Measurements from ENCODE around the gene TMED8.
"Not testable (repeated sequence)": the region's sequence is repeated elsewhere in the genome, so short reads cannot be mapped to it uniquely, and the experiment has no call there.

The TMED8 gene

DNA sequence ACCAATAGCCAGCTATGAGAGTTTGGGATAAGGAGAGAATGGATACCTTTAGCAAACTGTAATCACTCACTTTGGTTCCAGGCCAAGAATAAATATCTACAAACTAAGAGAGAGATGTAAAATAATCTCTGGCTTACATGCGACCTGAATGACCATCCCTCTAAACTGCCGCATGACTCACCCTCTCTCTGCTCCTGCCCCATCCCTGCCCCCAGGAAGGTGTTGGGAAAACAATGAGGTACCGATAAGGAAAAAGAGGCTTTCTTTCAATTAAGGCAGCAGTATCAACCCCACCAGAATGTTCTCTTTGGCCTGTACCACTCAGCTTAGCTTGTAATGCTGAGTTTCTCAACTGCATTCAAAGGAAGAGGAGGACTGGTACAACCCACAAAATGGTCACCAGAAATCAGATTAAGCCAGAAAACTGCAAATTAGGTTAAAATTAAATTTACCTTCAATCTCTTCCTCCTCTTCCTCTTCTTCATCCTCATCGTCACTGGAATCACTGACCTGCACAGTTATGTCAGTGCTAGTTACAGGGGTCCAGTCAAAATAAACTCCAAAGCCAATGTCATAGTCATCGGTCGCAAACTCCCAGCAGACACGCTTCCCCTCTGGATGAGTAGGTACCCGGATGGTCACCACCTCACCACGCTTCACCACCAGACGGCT is 34.0 kb downstream of the TMED8 start:
- no peak overlapping the region for H3K27ac ChIP-seq
- no peak for TF ChIP-seq ZFX (IDR thresholded peaks at IDR 0.05)
- TF ChIP-seq, protein P1, sequence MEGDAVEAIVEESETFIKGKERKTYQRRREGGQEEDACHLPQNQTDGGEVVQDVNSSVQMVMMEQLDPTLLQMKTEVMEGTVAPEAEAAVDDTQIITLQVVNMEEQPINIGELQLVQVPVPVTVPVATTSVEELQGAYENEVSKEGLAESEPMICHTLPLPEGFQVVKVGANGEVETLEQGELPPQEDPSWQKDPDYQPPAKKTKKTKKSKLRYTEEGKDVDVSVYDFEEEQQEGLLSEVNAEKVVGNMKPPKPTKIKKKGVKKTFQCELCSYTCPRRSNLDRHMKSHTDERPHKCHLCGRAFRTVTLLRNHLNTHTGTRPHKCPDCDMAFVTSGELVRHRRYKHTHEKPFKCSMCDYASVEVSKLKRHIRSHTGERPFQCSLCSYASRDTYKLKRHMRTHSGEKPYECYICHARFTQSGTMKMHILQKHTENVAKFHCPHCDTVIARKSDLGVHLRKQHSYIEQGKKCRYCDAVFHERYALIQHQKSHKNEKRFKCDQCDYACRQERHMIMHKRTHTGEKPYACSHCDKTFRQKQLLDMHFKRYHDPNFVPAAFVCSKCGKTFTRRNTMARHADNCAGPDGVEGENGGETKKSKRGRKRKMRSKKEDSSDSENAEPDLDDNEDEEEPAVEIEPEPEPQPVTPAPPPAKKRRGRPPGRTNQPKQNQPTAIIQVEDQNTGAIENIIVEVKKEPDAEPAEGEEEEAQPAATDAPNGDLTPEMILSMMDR (conservative IDR thresholded peaks at IDR 0.05), result no peak

DNA sequence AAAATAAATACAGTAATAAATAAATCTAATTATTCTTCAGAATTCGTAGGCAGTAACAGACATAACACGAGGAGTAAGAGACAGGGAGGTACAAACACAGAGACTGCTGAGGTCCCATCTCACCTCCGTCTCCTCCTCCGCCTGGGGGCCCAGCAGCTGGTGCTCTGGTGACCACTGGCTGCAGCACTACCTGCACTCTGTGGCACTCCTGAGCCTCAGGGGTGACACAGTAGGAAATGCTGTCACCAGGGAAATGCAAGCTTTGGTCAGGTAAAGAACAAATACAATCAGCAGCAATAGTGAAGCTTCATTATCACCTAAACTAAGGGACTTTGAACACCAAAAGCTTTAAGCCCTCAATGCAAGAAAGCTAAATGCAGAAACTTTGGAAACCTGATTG is 36.5 kb downstream of the TMED8 start:
- TF ChIP-seq, protein P1 (conservative IDR thresholded peaks at IDR 0.05), result no peak
- TF ChIP-seq ZFX (IDR thresholded peaks at IDR 0.05), result no peak
- no peak overlapping the region for H3K27ac ChIP-seq

DNA sequence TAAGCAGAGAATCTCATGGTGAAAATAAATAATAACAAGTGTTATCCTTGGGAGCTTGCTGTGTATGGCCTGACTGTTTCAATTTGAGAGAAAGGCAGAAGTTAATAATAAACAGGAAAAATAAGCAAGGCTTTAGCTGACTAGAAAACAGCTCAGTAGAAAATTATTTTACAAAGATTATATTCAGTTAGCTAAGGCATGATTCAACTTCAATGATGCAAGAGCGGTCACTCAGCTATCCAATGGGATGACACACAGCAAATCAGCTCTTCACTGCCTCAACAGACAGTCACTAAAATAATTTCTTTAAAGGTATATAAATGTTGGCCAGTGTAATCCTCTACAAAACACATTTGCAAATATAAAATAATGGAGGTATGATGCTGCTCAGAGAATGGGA is 37.5 kb downstream of the TMED8 start:
- H3K27ac ChIP-seq, result no peak overlapping the region
- TF ChIP-seq ZFX (IDR thresholded peaks at IDR 0.05), result no peak
- TF ChIP-seq, protein P1 (conservative IDR thresholded peaks at IDR 0.05), result no peak

DNA sequence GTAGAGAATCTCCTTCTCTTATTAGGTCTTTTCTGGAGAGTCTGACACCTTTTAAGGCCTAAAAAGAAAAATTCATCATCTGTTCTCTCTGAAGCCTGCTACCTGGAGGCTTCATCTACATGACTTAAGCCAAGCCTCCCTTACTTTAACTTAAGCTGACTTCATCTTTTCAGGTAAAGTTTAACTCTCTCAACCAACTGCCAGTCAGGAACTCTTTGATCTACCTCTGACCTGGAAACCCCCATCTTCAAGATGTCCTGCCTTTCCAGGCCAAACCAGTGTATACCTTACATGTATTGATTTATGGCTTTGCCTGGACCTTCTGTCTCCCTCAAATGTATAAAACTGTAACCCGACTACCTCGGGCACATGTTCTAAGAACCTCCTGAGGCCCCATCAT is 38.6 kb downstream of the TMED8 start:
- H3K27ac ChIP-seq, result no peak overlapping the region
- TF ChIP-seq, protein P1 (conservative IDR thresholded peaks at IDR 0.05), result no peak
- no peak for TF ChIP-seq ZFX (IDR thresholded peaks at IDR 0.05)

DNA sequence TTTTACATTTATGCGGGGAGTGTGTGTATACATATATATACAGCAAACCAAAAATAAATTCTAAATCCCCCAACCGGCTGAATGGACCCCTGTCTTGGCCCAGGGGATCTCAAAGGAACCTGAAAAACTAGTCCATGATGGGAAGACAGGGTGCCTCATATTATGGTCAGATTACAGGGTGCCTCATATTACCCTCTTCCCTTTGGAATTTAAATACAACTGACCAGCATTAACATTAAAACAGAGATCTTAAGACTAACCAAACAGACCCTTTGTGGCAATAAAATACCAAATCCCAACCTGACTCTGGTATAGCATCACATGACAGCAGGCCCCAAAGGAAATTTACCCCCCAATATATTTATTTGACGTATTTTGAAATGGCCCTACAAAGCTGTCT is 39.0 kb downstream of the TMED8 start:
- TF ChIP-seq ZFX (IDR thresholded peaks at IDR 0.05), result no peak
- TF ChIP-seq, protein P1 (conservative IDR thresholded peaks at IDR 0.05), result no peak
- no peak overlapping the region for H3K27ac ChIP-seq

DNA sequence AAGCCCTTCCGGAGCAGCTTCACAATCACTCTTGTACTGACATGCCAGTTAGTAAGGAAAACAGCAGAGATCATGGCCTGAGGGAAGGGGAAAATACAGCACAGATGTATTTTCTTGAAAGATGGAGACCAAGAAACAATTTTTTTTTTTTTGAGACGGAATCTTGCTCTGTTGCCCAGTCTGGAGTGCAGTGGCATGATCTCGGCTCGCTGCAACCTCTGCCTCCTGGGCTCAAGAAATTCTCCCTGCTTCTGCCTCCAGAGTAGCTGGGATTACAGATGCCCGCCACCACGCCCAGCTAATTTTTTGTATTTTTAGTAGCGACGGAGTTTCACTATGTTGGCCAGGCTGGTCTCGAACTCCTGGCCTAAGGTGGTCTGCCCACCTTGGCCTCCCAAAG is 39.6 kb downstream of the TMED8 start:
- H3K27ac ChIP-seq, result not testable (repeated sequence)

DNA sequence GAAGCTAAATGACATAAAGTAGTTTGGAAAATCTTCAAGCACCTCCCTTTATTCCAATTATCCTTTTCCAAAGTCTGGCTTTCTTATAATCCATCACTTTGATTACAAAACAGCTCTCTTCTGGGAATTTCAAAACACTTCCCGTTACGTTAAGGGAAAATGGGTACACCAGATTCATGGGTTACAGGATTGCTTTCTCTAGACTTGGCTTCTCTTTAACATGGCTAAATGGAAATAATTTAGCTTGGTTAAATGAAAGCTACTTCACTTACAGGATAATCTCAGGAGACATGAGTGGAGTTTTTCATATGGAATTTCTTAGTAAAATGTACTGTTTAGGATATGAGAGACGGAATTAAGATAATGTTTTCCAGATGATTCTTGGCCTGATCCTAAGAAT is 41.3 kb downstream of the TMED8 start:
- no peak overlapping the region for H3K27ac ChIP-seq
- no peak for TF ChIP-seq ZFX (IDR thresholded peaks at IDR 0.05)
- TF ChIP-seq, protein P1 (conservative IDR thresholded peaks at IDR 0.05), result no peak

DNA sequence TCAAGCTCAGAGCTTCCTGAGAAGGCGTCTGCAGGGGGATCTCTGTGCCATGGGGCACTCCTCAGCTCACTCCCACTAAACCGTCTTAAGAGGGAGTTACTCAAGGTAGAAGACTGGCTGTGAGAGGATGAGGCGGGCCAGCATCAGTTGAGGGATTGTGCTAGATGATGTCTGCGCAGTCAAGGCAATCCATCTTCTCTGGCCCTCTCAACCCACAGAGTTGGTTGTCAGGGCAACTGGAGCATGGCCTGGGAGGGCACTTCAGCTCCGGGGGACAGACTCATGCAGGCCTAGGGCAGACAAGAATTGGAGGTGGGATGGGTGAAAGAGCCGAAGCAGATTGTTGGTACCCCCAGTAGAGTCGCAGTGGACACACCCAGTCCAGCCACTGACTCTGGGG is 47.0 kb downstream of the TMED8 start:
- no peak overlapping the region for H3K27ac ChIP-seq
- TF ChIP-seq ZFX (IDR thresholded peaks at IDR 0.05), result no peak
- TF ChIP-seq, protein P1 (conservative IDR thresholded peaks at IDR 0.05), result no peak
